H1 (cell line): ENCODE results near the gene C19orf44.

Experiments used
- CEBPB ChIP-seq: IDR thresholded peaks from 2 replicates; pipeline ENCODE4 v1.6.1; 2012; ENCODE audit warnings: low read depth, low read length
- FOSL1 ChIP-seq: IDR thresholded peaks from 2 replicates; pipeline ENCODE4 v1.6.1; 2011; ENCODE audit warnings: mild to moderate bottlenecking, low read depth, low read length, moderate library complexity; ENCODE audit not compliant: insufficient read depth
- HDAC2 ChIP-seq, 2 experiments: fragments of 300-600 bp in 1 of 2; sonication (generic) in 1 of 2; IDR thresholded peaks; 2 replicates each; pipeline ENCODE4 v1.6.1; 2011 to 2012; ENCODE audit warnings: low read depth in 2 of 2, low read length in 2 of 2, mild to moderate bottlenecking in 2 of 2, moderate library complexity in 2 of 2, borderline replicate concordance in 1 of 2, inconsistent platforms in 1 of 2
- POLR2A ChIP-seq, 2 experiments: IDR thresholded peaks; 1 replicate in 1 of 2; 2 replicates in 1 of 2; pipeline ENCODE4 v1.6.1; 2011; ENCODE audit warnings: low read depth in 2 of 2, low read length in 2 of 2, mild to moderate bottlenecking in 2 of 2; ENCODE audit errors: control extremely low read depth in 1 of 2
- TF ChIP-seq, protein P1 (sequence below), 3 experiments: IDR thresholded peaks; 1 replicate in 2 of 3; 2 replicates in 1 of 3; pipeline versions ENCODE4 v1.5.1 to v1.6.1; 2011; ENCODE audit warnings: low read length in 3 of 3, mild to moderate bottlenecking in 3 of 3, inconsistent platforms in 2 of 3, low read depth in 1 of 3, moderate library complexity in 1 of 3; ENCODE audit not compliant: insufficient read depth in 1 of 3; ENCODE audit errors: control extremely low read depth in 1 of 3
- TF ChIP-seq, protein P2 (sequence below): IDR thresholded peaks from 2 replicates; pipeline ENCODE4 v1.6.1; 2011; ENCODE audit warnings: low read length, improper control_type of control experiment

DNA sequence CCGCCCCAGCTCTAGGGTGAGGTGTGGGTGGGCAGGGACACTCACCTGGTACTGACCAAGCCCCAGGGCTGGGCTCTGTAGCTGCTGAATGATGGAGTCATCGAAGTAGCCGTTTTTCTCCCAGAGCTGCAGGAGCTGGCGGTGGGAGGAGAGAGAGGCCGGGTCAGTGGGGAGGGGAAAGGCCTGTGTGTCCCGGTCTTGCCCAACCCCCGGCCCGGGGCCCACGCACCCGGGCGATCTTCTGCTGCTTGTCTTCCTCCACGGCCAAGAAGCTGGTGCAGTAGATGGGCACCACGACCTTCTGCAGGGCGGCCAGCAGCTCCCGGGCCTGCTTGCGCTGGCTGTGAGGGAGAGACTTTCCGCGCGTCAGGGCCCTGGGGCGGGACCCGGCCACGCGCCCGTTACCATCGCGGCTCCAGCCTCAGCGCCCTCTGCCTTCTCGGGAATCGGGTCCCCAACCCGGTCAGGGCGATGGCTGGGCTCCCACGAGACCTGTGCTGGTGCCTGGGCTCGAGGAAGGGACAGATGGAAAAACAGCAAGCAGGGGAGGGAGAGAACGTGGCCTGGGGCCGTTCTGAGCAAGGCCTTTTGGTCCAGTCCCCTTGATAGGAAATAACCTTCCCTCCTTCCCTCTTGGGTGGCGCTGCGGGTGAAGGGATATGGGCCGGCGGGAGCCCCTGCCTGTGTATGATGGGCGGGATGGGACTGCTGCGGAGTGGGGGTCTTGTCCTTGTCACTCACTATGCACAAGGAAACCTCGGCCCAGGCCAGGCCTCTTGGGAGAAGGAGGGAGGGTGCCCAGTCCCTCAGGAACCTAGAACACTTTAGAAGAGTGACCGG, 34.6 kb downstream of the C19orf44 start:
- TF ChIP-seq, protein P1, sequence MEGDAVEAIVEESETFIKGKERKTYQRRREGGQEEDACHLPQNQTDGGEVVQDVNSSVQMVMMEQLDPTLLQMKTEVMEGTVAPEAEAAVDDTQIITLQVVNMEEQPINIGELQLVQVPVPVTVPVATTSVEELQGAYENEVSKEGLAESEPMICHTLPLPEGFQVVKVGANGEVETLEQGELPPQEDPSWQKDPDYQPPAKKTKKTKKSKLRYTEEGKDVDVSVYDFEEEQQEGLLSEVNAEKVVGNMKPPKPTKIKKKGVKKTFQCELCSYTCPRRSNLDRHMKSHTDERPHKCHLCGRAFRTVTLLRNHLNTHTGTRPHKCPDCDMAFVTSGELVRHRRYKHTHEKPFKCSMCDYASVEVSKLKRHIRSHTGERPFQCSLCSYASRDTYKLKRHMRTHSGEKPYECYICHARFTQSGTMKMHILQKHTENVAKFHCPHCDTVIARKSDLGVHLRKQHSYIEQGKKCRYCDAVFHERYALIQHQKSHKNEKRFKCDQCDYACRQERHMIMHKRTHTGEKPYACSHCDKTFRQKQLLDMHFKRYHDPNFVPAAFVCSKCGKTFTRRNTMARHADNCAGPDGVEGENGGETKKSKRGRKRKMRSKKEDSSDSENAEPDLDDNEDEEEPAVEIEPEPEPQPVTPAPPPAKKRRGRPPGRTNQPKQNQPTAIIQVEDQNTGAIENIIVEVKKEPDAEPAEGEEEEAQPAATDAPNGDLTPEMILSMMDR (IDR thresholded peaks at IDR 0.05; ENCODE audit: control extremely low read depth in 1 of 3, insufficient read depth in 1 of 3, low read depth in 1 of 3, low read length in 3 of 3), result no peak
- TF ChIP-seq POLR2A (IDR thresholded peaks at IDR 0.05; ENCODE audit: control extremely low read depth in 1 of 2, low read depth in 2 of 2, low read length in 2 of 2) (no peak), CEBPB (no peak), HDAC2 (IDR thresholded peaks at IDR 0.05; ENCODE audit: borderline replicate concordance in 1 of 2, low read depth in 2 of 2, low read length in 2 of 2) (no peak), FOSL1 (no peak)
- TF ChIP-seq, protein P2, sequence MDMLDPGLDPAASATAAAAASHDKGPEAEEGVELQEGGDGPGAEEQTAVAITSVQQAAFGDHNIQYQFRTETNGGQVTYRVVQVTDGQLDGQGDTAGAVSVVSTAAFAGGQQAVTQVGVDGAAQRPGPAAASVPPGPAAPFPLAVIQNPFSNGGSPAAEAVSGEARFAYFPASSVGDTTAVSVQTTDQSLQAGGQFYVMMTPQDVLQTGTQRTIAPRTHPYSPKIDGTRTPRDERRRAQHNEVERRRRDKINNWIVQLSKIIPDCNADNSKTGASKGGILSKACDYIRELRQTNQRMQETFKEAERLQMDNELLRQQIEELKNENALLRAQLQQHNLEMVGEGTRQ, result no peak
